MG63 (cell line): ENCODE results near the gene RAVER1. TPM values are rescaled to one million over a fixed set of nuclear protein-coding genes. Genes with fewer than 3 reads are reported as not detected.
"Not testable (repeated sequence)": the region's sequence is repeated elsewhere in the genome, so short reads cannot be mapped to it uniquely, and the experiment has no call there.

ENCODE experiments used
- DNase-seq: peaks from one replicate; pipeline ENCODE4 v3.0.0-alpha.2; 2020
- H3K27me3 ChIP-seq: fragments of 250-450 bp; sonication (Bioruptor Pico); 2 replicates; pipeline ENCODE4 v1.5.1; 2020; ENCODE audit warnings: mild to moderate bottlenecking, moderate library complexity
- H3K36me3 ChIP-seq: fragments of 250-450 bp; sonication (Bioruptor Pico); 2 replicates; pipeline ENCODE4 v1.5.1; 2020; ENCODE audit warnings: mild to moderate bottlenecking, moderate library complexity
- H3K4me3 ChIP-seq: fragments of 250-450 bp; sonication (Bioruptor Pico); 2 replicates; pipeline ENCODE4 v1.5.1; 2020; ENCODE audit warnings: mild to moderate bottlenecking, moderate library complexity
- H3K9me3 ChIP-seq: fragments of 250-450 bp; sonication (Bioruptor Pico); 2 replicates; pipeline ENCODE4 v1.5.1; 2020; ENCODE audit warnings: mild to moderate bottlenecking, moderate library complexity
- total RNA-seq: library from RNA; depleted of rRNA; stranded (reverse); fragments of >200 nt; shearing (Covaris generic); gene quantifications from 2 replicates; pipeline ENCODE4 v1.2.3, GENCODE V29; 2014; ENCODE audit warnings: low replicate concordance; rRNA removed

Gene RAVER1
- total RNA-seq, result 21.0 and 30.3 TPM in 2 replicates

- Histone ChIP-seq H3K4me3 (peak within 1 kb of the TSS; percentile 80), H3K9me3 (0 out of 2 replicates have a peak, but pooled peaks cover 2% of the 10 kb centered on the region), H3K36me3 (peaks cover 40% of the 10 kb centered on the region), H3K27me3 (no peaks in the 10 kb centered on the region)
- DNase-seq, result peak; percentile 99
These were observed at the start of gene RAVER1 for GRCh38 chr19:10332965-10333757. Gene RAVER1, minus strand, starts transcription at chr19:10333529. Its CDS starts 22 bp downstream, at chr19:10333507.

GRCh38 chr19:10383223-10383499 is 49.8 kb upstream of the RAVER1 start:
- not testable (repeated sequence) for DNase-seq, H3K4me3 ChIP-seq

GRCh38 chr19:10380313-10381102 is 47.2 kb upstream of the RAVER1 start, which contains the start of gene TYK2:
Gene TYK2, minus strand, starts transcription at chr19:10380572. Its CDS starts 2,166 bp downstream, at chr19:10378406.
- peaks cover 20% of the 10 kb centered on the region for H3K36me3 ChIP-seq
- peak; percentile 99 for DNase-seq
- no peaks in the 10 kb centered on the region for H3K9me3 ChIP-seq
- H3K27me3 ChIP-seq, result no peaks in the 10 kb centered on the region
- peak within 1 kb of the TSS; percentile 96 for H3K4me3 ChIP-seq

More at GRCh38 chr19:10383223-10383499, 49.8 kb upstream of the RAVER1 start:
- H3K9me3 ChIP-seq, H3K27me3 ChIP-seq: not testable (repeated sequence)
- peaks cover 11% of the 10 kb centered on the region for H3K36me3 ChIP-seq

GRCh38 chr19:10379880-10380312 is 46.6 kb upstream of the RAVER1 start:
- Histone ChIP-seq H3K36me3 (peaks cover 25% of the 10 kb centered on the region), H3K27me3 (no peaks in the 10 kb centered on the region), H3K4me3 (peak overlapping the region; percentile 96), H3K9me3 (no peaks in the 10 kb centered on the region)
- no peak for DNase-seq

- Histone ChIP-seq H3K9me3 (no peaks in the 10 kb centered on the region), H3K36me3 (peaks cover 36% of the 10 kb centered on the region), H3K27me3 (no peaks in the 10 kb centered on the region), H3K4me3 (no peak overlapping the region)
- no peak for DNase-seq
These were observed 44.8 kb upstream of the RAVER1 start for GRCh38 chr19:10378124-10378523.

GRCh38 chr19:10377140-10377640 is 43.9 kb upstream of the RAVER1 start:
- peaks cover 43% of the 10 kb centered on the region for H3K36me3 ChIP-seq
- not testable (repeated sequence) for H3K9me3 ChIP-seq, H3K27me3 ChIP-seq, H3K4me3 ChIP-seq, DNase-seq

GRCh38 chr19:10374931-10375330 is 41.6 kb upstream of the RAVER1 start:
- DNase-seq, result no peak
- no peaks in the 10 kb centered on the region for H3K9me3 ChIP-seq
- H3K4me3 ChIP-seq, result no peak overlapping the region
- H3K36me3 ChIP-seq, result peaks cover 54% of the 10 kb centered on the region
- H3K27me3 ChIP-seq, result no peaks in the 10 kb centered on the region

GRCh38 chr19:10372690-10373089 is 39.4 kb upstream of the RAVER1 start:
- H3K9me3 ChIP-seq, result no peaks in the 10 kb centered on the region

GRCh38 chr19:10368101-10368803 is 34.9 kb upstream of the RAVER1 start:
- no peaks in the 10 kb centered on the region for H3K9me3 ChIP-seq
- no peaks in the 10 kb centered on the region for H3K27me3 ChIP-seq
- no peak for DNase-seq
- peaks cover 81% of the 10 kb centered on the region for H3K36me3 ChIP-seq
- H3K4me3 ChIP-seq, result no peak overlapping the region

More at GRCh38 chr19:10372690-10373089, 39.4 kb upstream of the RAVER1 start:
- H3K36me3 ChIP-seq, result peaks cover 65% of the 10 kb centered on the region
- no peak overlapping the region for H3K4me3 ChIP-seq
- H3K27me3 ChIP-seq, result no peaks in the 10 kb centered on the region
- no peak for DNase-seq

GRCh38 chr19:10366950-10367512 is 33.7 kb upstream of the RAVER1 start:
- not testable (repeated sequence) for H3K27me3 ChIP-seq, H3K4me3 ChIP-seq, H3K9me3 ChIP-seq, DNase-seq
- peaks cover 82% of the 10 kb centered on the region for H3K36me3 ChIP-seq

GRCh38 chr19:10365518-10365917 is 32.2 kb upstream of the RAVER1 start:
- Histone ChIP-seq H3K9me3 (no peaks in the 10 kb centered on the region), H3K36me3 (peaks cover 87% of the 10 kb centered on the region)
- no peak for DNase-seq

GRCh38 chr19:10364644-10365043 is 31.3 kb upstream of the RAVER1 start:
- no peak overlapping the region for H3K4me3 ChIP-seq
- H3K36me3 ChIP-seq, result peaks cover 82% of the 10 kb centered on the region
- no peak for DNase-seq
- no peaks in the 10 kb centered on the region for H3K9me3 ChIP-seq
- no peaks in the 10 kb centered on the region for H3K27me3 ChIP-seq

More at GRCh38 chr19:10365518-10365917, 32.2 kb upstream of the RAVER1 start:
- Histone ChIP-seq H3K4me3 (no peak overlapping the region), H3K27me3 (no peaks in the 10 kb centered on the region)

GRCh38 chr19:10363789-10364281 is 30.5 kb upstream of the RAVER1 start:
- H3K9me3 ChIP-seq, result no peaks in the 10 kb centered on the region
- DNase-seq, result no peak
- H3K4me3 ChIP-seq, result no peak overlapping the region
- no peaks in the 10 kb centered on the region for H3K27me3 ChIP-seq
- H3K36me3 ChIP-seq, result peaks cover 84% of the 10 kb centered on the region

- no peak for DNase-seq
- Histone ChIP-seq H3K9me3 (no peaks in the 10 kb centered on the region), H3K4me3 (no peak overlapping the region), H3K27me3 (no peaks in the 10 kb centered on the region), H3K36me3 (peaks cover 79% of the 10 kb centered on the region)
These were observed 28.9 kb upstream of the RAVER1 start for GRCh38 chr19:10362259-10362658.

GRCh38 chr19:10361569-10362011 is 28.3 kb upstream of the RAVER1 start:
- no peak for DNase-seq
- H3K9me3 ChIP-seq, result no peaks in the 10 kb centered on the region
- no peaks in the 10 kb centered on the region for H3K27me3 ChIP-seq
- H3K36me3 ChIP-seq, result peaks cover 80% of the 10 kb centered on the region
- no peak overlapping the region for H3K4me3 ChIP-seq

- Histone ChIP-seq H3K36me3 (peaks cover 77% of the 10 kb centered on the region), H3K9me3 (no peaks in the 10 kb centered on the region), H3K4me3 (no peak overlapping the region), H3K27me3 (no peaks in the 10 kb centered on the region)
- DNase-seq, result no peak
These were observed 23.1 kb upstream of the RAVER1 start for GRCh38 chr19:10356431-10356830.
